H9 (cell line): ENCODE measurements around the gene RUNX2. TPM values are rescaled to one million over a fixed set of nuclear protein-coding genes. Genes with fewer than 3 reads are reported as not detected.

Experiments used
- DNase-seq: peaks from one replicate; pipeline ENCODE4 v3.0.0-alpha.2; 2017
- H2AFZ ChIP-seq: one replicate; pipeline ENCODE4 v1.6.1; 2013; ENCODE audit warnings: mild to moderate bottlenecking, low read length, control low read depth, moderate library complexity
- H2AK5ac ChIP-seq: 2 replicates; pipeline ENCODE4 v1.6.1; 2013; ENCODE audit warnings: low read length, control low read depth, mixed read lengths; ENCODE audit not compliant: insufficient read length
- H2BK120ac ChIP-seq: one replicate; pipeline ENCODE4 v1.6.1; 2013; ENCODE audit warnings: low read depth, mild to moderate bottlenecking, low read length, control low read depth, inconsistent platforms; ENCODE audit not compliant: poor library complexity, severe bottlenecking
- H2BK12ac ChIP-seq: 2 replicates; pipeline ENCODE4 v1.6.1; 2013; ENCODE audit warnings: low read length, control low read depth, mixed read lengths, low read depth; ENCODE audit not compliant: insufficient read length
- H2BK15ac ChIP-seq: 2 replicates; pipeline ENCODE4 v1.6.1; 2013; ENCODE audit warnings: low read depth, low read length, control low read depth
- H2BK20ac ChIP-seq: one replicate; pipeline ENCODE4 v1.6.1; 2013; ENCODE audit warnings: low read depth, mild to moderate bottlenecking, low read length, control low read depth, inconsistent platforms; ENCODE audit not compliant: poor library complexity, severe bottlenecking
- H2BK5ac ChIP-seq: 2 replicates; pipeline ENCODE4 v1.6.1; 2013; ENCODE audit warnings: low read length, control low read depth, mixed read lengths; ENCODE audit not compliant: insufficient read length
- H3K14ac ChIP-seq: 2 replicates; pipeline ENCODE4 v1.6.1; 2013; ENCODE audit warnings: low read length, control low read depth; ENCODE audit not compliant: insufficient read depth
- H3K18ac ChIP-seq: 2 replicates; pipeline ENCODE4 v1.6.1; 2013; ENCODE audit warnings: low read depth, mild to moderate bottlenecking, mixed read lengths, low read length, control low read depth; ENCODE audit not compliant: insufficient read length
- H3K23ac ChIP-seq: 2 replicates; pipeline ENCODE4 v1.6.1; 2013; ENCODE audit warnings: low read length, control low read depth, mixed read lengths, low read depth; ENCODE audit not compliant: insufficient read length
- H3K23me2 ChIP-seq: 2 replicates; pipeline ENCODE4 v1.6.1; 2013; ENCODE audit warnings: low read depth, mild to moderate bottlenecking, mixed read lengths, low read length, control low read depth; ENCODE audit not compliant: insufficient read length, poor library complexity, severe bottlenecking
- H3K27ac ChIP-seq: 2 replicates; pipeline ENCODE4 v1.5.1; 2013; ENCODE audit warnings: low read length, control low read depth, mixed read lengths, low read depth; ENCODE audit not compliant: insufficient read length
- H3K27me3 ChIP-seq: 2 replicates; pipeline ENCODE4 v1.6.1; 2013; ENCODE audit warnings: low read length, control low read depth, inconsistent platforms; ENCODE audit not compliant: insufficient read depth
- H3K4ac ChIP-seq: 2 replicates; pipeline ENCODE4 v1.6.1; 2013; ENCODE audit warnings: low read depth, mild to moderate bottlenecking, control low read depth, inconsistent platforms, low read length, moderate library complexity
- H3K4me1 ChIP-seq: 2 replicates; pipeline ENCODE4 v1.6.1; 2013; ENCODE audit warnings: low read length, control low read depth, inconsistent platforms; ENCODE audit not compliant: insufficient read depth
- H3K4me2 ChIP-seq: 2 replicates; pipeline ENCODE4 v1.6.1; 2013; ENCODE audit warnings: low read length, control low read depth, mixed read lengths; ENCODE audit not compliant: insufficient read length, insufficient read depth
- H3K56ac ChIP-seq: 2 replicates; pipeline ENCODE4 v1.6.1; 2013; ENCODE audit warnings: low read depth, mild to moderate bottlenecking, mixed read lengths, low read length, control low read depth; ENCODE audit not compliant: insufficient read length
- H3K79me1 ChIP-seq: 2 replicates; pipeline ENCODE4 v1.6.1; 2013; ENCODE audit warnings: low read depth, mild to moderate bottlenecking, moderate library complexity, low read length, control low read depth, inconsistent platforms; ENCODE audit not compliant: insufficient read depth, poor library complexity, severe bottlenecking
- H3K79me2 ChIP-seq: 2 replicates; pipeline ENCODE4 v1.6.1; 2013; ENCODE audit warnings: low read length, control low read depth, inconsistent platforms; ENCODE audit not compliant: insufficient read depth
- H3K9ac ChIP-seq: 2 replicates; pipeline ENCODE4 v1.6.1; 2013; ENCODE audit warnings: low read length, control low read depth, mixed read lengths; ENCODE audit not compliant: insufficient read length; ENCODE audit errors: extremely low read depth
- H3K9me3 ChIP-seq: one replicate; pipeline ENCODE4 v1.6.1; 2013; ENCODE audit warnings: low read depth, low read length, inconsistent platforms; ENCODE audit not compliant: control insufficient read depth
- H3T11ph ChIP-seq: one replicate; pipeline ENCODE4 v1.6.1; 2013; ENCODE audit warnings: mild to moderate bottlenecking, low read length, control low read depth, inconsistent platforms
- H4K20me1 ChIP-seq: one replicate; pipeline ENCODE4 v1.6.1; 2013; ENCODE audit not compliant: control insufficient read depth, insufficient read length, insufficient read depth
- H4K5ac ChIP-seq: 2 replicates; pipeline ENCODE4 v1.6.1; 2013; ENCODE audit warnings: low read depth, mild to moderate bottlenecking, mixed read lengths, low read length, control low read depth; ENCODE audit not compliant: insufficient read length
- H4K8ac ChIP-seq: replicated peaks from 2 replicates; pipeline ENCODE4 v1.6.1; 2013; ENCODE audit warnings: low read length, control low read depth, mixed read lengths, low read depth; ENCODE audit not compliant: insufficient read length
- H4K91ac ChIP-seq: 2 replicates; pipeline ENCODE4 v1.6.1; 2013; ENCODE audit warnings: low read depth, mild to moderate bottlenecking, moderate library complexity, mixed read lengths, low read length, control low read depth; ENCODE audit not compliant: insufficient read length
- H3K27ac Mint-ChIP-seq, 3 experiments: 2 replicates in 2 of 3; 3 replicates in 1 of 3; pipeline ENCODE4 v1.8.0; 2020 to 2021; ENCODE audit warnings: mixed read lengths in 3 of 3, mild to moderate bottlenecking in 1 of 3, moderate library complexity in 1 of 3
- H3K27me3 Mint-ChIP-seq: 2 replicates; pipeline ENCODE4 v1.8.0; 2021; ENCODE audit warnings: low read depth, mild to moderate bottlenecking, moderate library complexity, mixed read lengths
- H3K36me3 Mint-ChIP-seq, 3 experiments: 2 replicates in 2 of 3; 3 replicates in 1 of 3; pipeline ENCODE4 v1.8.0; 2020 to 2021; ENCODE audit warnings: low read depth in 3 of 3, mixed read lengths in 3 of 3; ENCODE audit not compliant: insufficient read depth in 1 of 3
- H3K4me1 Mint-ChIP-seq, 2 experiments: 2 replicates each; pipeline ENCODE4 v1.8.0; 2020; ENCODE audit warnings: mixed read lengths in 2 of 2
- H3K4me3 Mint-ChIP-seq, 2 experiments: 2 replicates in 1 of 2; 3 replicates in 1 of 2; pipeline ENCODE4 v1.8.0; 2020 to 2021; ENCODE audit warnings: mild to moderate bottlenecking in 2 of 2, mixed read lengths in 2 of 2, moderate library complexity in 1 of 2
- H3K9me3 Mint-ChIP-seq, 2 experiments: 2 replicates in 1 of 2; 3 replicates in 1 of 2; pipeline ENCODE4 v1.8.0; 2020; ENCODE audit warnings: mild to moderate bottlenecking in 2 of 2, mixed read lengths in 2 of 2, moderate library complexity in 1 of 2
- WGBS: extraction: QIAGEN DNeasy Blood & Tissue Kit; methylation state at CpG from one replicate; pipeline ENCODE4 v1.1.7; 2013; ENCODE audit warnings: missing lambda C conversion rate, low lambda C conversion rate, mixed read lengths; ENCODE audit not compliant: insufficient read length; ENCODE audit errors: extremely low coverage; 5-methylcytosine and 5-hydroxymethylcytosine counted together
- total RNA-seq: library from RNA; stranded (reverse); gene quantifications from 2 replicates; pipeline ENCODE4 v1.2.1, GENCODE V29; 2021
- TF ChIP-seq, protein P1 (sequence below): fragments of 200-600 bp; sonication (generic); conservative IDR thresholded peaks from 3 replicates; pipeline ENCODE4 v1.8.0; 2021; ENCODE audit warnings: antibody characterized with exemption, mild to moderate bottlenecking

RUNX2 gene
- total RNA-seq, 1 experiment from 2014 or later: 0.15 TPM

DNA sequence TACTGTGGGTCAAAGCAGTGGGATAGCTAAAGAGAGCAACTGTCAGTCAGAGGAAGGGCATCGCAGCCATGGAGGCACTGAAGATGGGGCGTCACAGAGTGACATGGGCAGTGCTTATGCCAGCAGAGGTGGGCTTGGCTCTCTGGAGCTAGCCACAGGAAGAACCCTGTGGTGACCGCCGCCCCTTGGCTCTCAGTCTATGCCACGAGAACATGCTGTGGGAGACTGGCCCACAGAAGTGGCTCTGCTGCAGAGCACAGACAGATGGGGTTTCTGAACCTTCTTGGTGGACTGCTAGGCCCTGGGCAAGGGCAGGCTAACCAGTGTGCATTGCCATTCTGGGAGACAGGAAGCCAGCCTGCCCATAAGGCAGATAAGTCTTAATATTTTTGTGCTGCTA, 339.6 kb downstream of the RUNX2 start:
- no peaks in the 10 kb centered on the region for H3K79me2 ChIP-seq
- H2BK20ac ChIP-seq: no peak overlapping the region
- H3K23me2 ChIP-seq: peaks cover 6% of the 10 kb centered on the region
- no peak overlapping the region for H2BK5ac ChIP-seq
- no peak overlapping the region for H2AFZ ChIP-seq
- no peak overlapping the region for H3K9ac ChIP-seq
- H3K4me3 Mint-ChIP-seq: no peak overlapping the region
- TF ChIP-seq, protein P1, sequence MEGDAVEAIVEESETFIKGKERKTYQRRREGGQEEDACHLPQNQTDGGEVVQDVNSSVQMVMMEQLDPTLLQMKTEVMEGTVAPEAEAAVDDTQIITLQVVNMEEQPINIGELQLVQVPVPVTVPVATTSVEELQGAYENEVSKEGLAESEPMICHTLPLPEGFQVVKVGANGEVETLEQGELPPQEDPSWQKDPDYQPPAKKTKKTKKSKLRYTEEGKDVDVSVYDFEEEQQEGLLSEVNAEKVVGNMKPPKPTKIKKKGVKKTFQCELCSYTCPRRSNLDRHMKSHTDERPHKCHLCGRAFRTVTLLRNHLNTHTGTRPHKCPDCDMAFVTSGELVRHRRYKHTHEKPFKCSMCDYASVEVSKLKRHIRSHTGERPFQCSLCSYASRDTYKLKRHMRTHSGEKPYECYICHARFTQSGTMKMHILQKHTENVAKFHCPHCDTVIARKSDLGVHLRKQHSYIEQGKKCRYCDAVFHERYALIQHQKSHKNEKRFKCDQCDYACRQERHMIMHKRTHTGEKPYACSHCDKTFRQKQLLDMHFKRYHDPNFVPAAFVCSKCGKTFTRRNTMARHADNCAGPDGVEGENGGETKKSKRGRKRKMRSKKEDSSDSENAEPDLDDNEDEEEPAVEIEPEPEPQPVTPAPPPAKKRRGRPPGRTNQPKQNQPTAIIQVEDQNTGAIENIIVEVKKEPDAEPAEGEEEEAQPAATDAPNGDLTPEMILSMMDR: no peak
- H3K27me3 Mint-ChIP-seq: peaks cover 36% of the 10 kb centered on the region
- no peak overlapping the region for H3K56ac ChIP-seq
- no peaks in the 10 kb centered on the region for H3K9me3 ChIP-seq
- H4K5ac ChIP-seq: no peak overlapping the region
- H3K36me3 Mint-ChIP-seq: 0 out of 7 replicates have a peak, but pooled peaks cover 0 to 2% (median 0%) of the 10 kb centered on the region in 3 experiments
- H3K79me1 ChIP-seq: no peaks in the 10 kb centered on the region
- no peak overlapping the region for H3T11ph ChIP-seq
- H2BK120ac ChIP-seq: no peak overlapping the region
- H3K27me3 ChIP-seq: peaks cover 12% of the 10 kb centered on the region; the same call in 1 of the 2 replicates
- H3K18ac ChIP-seq: no peak overlapping the region
- no peak overlapping the region for H3K23ac ChIP-seq
- H4K8ac ChIP-seq: no peak overlapping the region
- no peak overlapping the region for H3K27ac Mint-ChIP-seq
- no peak overlapping the region for H3K4me2 ChIP-seq
- no peak overlapping the region for H2BK12ac ChIP-seq
- no peak overlapping the region for H4K91ac ChIP-seq
- no peaks in the 10 kb centered on the region; the same call in 1 of the 2 replicates for H3K4me1 ChIP-seq
- no peak overlapping the region; the same call in 1 of the 2 replicates for H3K14ac ChIP-seq
- no peak overlapping the region for H2AK5ac ChIP-seq
- peaks cover 26 to 30% of the 10 kb centered on the region in 2 experiments for H3K4me1 Mint-ChIP-seq
- no peak overlapping the region for H2BK15ac ChIP-seq
- no peak overlapping the region for H3K27ac ChIP-seq
- peaks cover 2% of the 10 kb centered on the region in 2 experiments; a peak in 3 of 5 replicates for H3K9me3 Mint-ChIP-seq
- no peaks in the 10 kb centered on the region for H4K20me1 ChIP-seq
- no peak for DNase-seq
- H3K4ac ChIP-seq: no peak overlapping the region
- WGBS: no CpG with 5 or more reads among the region's 5 CpGs
